ENCODE data around the gene STKLD1.

Gene STKLD1

DNA sequence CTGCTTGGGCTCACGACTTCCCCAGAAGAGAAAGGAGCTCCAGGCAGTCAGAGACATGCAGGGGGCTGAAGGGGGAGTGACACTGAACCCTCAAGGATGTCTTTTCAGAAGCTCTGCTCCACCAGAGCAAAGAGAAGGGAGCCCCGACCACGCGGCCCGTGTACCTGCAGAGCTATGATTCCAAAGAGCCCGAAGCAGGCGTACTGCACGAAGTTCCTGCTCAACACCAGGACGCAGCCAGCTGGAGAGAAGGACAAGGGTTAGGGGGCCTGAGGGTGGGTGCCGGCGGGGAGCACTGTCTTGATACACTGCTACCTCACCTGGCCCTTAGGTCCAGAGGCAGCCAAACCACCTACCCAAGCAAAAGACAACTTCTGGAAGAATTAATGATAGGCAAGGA is 9.7 kb upstream of the STKLD1 start:
- no peak overlapping the region for H3K27ac ChIP-seq
- no peak for DNase-seq (ENCODE audit: low spot score)
- no peak overlapping the region for H3K4me3 ChIP-seq
- TF ChIP-seq, protein P1, sequence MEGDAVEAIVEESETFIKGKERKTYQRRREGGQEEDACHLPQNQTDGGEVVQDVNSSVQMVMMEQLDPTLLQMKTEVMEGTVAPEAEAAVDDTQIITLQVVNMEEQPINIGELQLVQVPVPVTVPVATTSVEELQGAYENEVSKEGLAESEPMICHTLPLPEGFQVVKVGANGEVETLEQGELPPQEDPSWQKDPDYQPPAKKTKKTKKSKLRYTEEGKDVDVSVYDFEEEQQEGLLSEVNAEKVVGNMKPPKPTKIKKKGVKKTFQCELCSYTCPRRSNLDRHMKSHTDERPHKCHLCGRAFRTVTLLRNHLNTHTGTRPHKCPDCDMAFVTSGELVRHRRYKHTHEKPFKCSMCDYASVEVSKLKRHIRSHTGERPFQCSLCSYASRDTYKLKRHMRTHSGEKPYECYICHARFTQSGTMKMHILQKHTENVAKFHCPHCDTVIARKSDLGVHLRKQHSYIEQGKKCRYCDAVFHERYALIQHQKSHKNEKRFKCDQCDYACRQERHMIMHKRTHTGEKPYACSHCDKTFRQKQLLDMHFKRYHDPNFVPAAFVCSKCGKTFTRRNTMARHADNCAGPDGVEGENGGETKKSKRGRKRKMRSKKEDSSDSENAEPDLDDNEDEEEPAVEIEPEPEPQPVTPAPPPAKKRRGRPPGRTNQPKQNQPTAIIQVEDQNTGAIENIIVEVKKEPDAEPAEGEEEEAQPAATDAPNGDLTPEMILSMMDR (IDR thresholded peaks at IDR 0.05) = no peak

DNA sequence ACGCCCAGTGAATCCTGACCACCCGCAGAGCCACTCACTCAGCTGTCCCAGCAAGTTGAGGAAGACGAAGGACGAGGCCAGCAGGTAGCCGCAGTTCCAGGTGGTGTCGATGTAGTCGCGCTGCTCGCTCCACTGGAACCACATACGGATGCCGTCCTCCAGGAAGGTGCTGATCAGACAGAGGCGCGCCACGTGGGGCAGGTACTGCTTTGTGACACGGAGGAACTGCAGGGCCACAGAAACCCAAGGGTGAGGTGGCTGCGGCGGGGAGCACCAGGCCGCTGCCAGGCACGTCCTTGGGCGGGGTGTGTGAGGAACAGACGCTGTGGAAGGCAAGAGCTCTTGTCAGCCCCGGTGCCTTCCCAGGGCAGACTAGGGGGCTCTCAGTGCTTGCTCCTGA is 8.9 kb upstream of the STKLD1 start:
- H3K27ac ChIP-seq = no peak overlapping the region
- no peak for DNase-seq (ENCODE audit: low spot score)
- H3K4me3 ChIP-seq = no peak overlapping the region
- TF ChIP-seq, protein P1 (IDR thresholded peaks at IDR 0.05) = no peak

DNA sequence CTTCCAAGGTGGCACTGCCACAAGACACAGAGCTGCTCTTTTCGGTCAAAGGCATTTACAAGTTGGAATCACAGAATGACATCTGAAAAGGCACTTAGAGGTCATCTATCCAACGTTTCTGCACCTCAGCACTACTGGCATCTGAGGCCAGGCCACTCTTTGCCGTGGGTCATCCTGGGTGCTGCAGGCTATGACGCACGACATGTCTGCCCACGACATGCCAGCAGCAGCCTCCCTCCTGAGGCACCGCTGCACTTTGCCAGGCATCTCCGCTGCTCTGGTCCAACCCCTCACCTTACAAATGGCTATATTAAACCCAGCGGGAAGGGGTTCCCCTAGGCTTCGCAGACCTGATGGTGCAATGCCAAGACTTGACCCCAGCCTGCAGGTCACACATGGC is 8.4 kb upstream of the STKLD1 start:
- H3K4me3 ChIP-seq = no peak overlapping the region
- TF ChIP-seq, protein P1 (IDR thresholded peaks at IDR 0.05) = no peak
- DNase-seq (ENCODE audit: low spot score) = no peak
- H3K27ac ChIP-seq = no peak overlapping the region

DNA sequence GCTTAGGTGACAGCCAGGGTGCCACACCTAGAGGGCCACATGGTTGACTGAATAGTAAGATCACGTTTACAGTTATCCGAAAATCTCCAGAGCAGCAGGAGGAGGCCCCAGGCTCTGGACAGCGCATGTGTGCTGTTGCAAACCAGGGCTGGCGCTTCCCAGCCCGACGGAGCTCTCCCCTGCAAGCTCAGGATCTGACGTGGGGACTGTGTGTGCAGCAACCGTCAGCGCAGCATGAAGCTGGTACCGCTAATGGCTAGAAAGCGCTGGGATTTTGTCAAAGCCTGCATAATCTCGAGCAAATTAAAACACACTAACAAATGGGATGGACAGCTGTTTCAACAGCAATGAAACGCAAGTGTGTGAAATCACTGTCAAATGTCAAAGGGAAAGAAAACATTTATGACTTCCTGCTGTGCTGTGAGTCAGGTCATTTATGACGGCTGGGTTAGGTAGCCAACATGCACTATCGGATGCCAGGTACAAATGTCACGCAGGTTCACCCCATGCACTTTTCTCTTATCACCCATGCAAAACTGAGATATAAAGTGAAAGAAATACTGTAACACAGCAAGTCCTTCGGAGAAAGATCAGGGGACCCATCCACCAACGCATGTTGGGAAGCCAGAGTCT is 7.8 kb upstream of the STKLD1 start:
- Histone ChIP-seq H3K4me3 (no peak overlapping the region), H3K27ac (no peak overlapping the region)
- TF ChIP-seq, protein P1 (IDR thresholded peaks at IDR 0.05) = no peak
- no peak for DNase-seq (ENCODE audit: low spot score)

DNA sequence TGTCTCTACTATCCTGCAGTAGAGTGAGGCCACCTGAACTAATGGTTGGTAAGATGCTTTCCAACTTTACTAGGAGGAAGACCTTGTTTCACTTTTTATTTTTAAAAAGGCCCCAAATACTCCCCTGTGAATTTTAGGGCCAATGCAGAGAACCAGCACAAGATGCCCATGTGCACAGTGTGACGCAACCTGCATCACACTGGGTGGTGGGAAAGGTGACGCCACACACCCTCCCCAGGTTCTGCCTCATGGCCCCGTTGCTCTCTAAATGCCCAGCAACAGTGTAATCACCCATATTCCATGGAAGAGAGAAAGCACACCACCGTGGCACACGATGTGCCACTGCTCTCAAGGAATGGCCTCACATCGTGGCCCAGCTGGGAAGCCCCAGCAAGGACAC is 6.7 kb upstream of the STKLD1 start:
- TF ChIP-seq, protein P1 (IDR thresholded peaks at IDR 0.05) = no peak
- no peak overlapping the region for H3K27ac ChIP-seq
- DNase-seq (ENCODE audit: low spot score) = no peak
- no peak overlapping the region for H3K4me3 ChIP-seq

DNA sequence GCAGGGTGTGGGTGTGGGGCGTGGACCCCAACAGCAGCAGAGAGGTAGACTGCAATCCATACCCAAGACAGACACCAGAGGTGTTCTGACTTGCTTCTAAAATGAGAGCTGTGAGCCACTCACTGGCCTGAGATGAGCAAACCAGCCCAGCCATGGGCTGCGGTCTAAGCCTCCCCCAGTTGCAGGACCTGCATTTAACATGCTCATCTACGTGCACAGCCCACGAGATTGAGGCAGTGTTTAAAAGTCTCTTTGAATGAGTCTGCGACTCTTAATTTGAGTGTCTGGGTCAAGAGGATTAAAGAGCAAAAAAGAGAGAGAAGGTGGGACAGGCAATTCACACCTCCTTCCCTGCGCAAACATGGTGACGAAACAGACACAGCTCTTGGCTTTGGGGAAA is 6.2 kb upstream of the STKLD1 start:
- DNase-seq (ENCODE audit: low spot score) = no peak
- TF ChIP-seq, protein P1 (IDR thresholded peaks at IDR 0.05) = no peak
- Histone ChIP-seq H3K4me3 (no peak overlapping the region), H3K27ac (no peak overlapping the region)

DNA sequence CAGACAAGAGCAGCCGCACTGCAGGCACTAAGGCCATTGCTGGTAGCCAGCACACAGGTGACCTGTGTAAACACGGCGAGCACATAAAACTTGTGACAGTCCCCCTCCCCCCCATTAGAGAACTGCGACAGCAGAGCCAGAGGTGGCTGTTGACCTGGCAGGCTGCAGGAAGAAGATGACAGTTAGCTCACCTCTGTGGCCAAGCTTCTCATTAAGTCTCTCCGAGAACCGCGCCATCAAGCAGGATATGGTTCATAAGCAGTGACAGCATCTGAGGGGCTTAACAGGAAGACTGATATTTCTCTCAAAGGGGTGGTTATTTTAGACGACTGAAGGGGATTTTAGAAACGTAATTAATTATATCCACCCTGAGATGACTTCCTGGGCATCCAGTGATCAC is 5.5 kb upstream of the STKLD1 start:
- DNase-seq (ENCODE audit: low spot score) = no peak
- TF ChIP-seq, protein P1 (IDR thresholded peaks at IDR 0.05) = no peak
- no peak overlapping the region for H3K27ac ChIP-seq
- no peak overlapping the region for H3K4me3 ChIP-seq
